GM23248 (cell line): ENCODE results near the gene ENOSF1. TPM values are rescaled to one million over a fixed set of nuclear protein-coding genes. Genes with fewer than 3 reads are reported as not detected.

Source experiments
- DNase-seq: peaks from one replicate; pipeline ENCODE4 v3.0.0-alpha.2; 2015
- H2AFZ ChIP-seq: fragments of 200-600 bp; sonication (generic); 2 replicates; pipeline ENCODE4 v1.6.1; 2016; ENCODE audit warnings: antibody characterized with exemption
- H3F3A ChIP-seq: fragments of 200-600 bp; sonication (generic); 2 replicates; pipeline ENCODE4 v1.6.1; 2016; ENCODE audit warnings: mild to moderate bottlenecking, antibody characterized with exemption, mixed run types; ENCODE audit not compliant: insufficient read depth
- H3K27ac ChIP-seq: fragments of 200-600 bp; sonication (generic); 2 replicates; pipeline ENCODE4 v1.5.1; 2016; ENCODE audit warnings: mild to moderate bottlenecking
- H3K27me3 ChIP-seq: fragments of 200-600 bp; sonication (generic); replicated peaks from 2 replicates; pipeline ENCODE4 v1.6.1; 2016; ENCODE audit warnings: mild to moderate bottlenecking; ENCODE audit not compliant: insufficient read depth
- H3K36me3 ChIP-seq: fragments of 200-600 bp; sonication (generic); 2 replicates; pipeline ENCODE4 v1.6.1; 2016; ENCODE audit warnings: low read depth, mild to moderate bottlenecking
- H3K4me1 ChIP-seq: fragments of 200-600 bp; sonication (generic); 2 replicates; pipeline ENCODE4 v1.6.1; 2016; ENCODE audit warnings: mild to moderate bottlenecking; ENCODE audit not compliant: insufficient read depth
- H3K4me2 ChIP-seq: fragments of 200-600 bp; sonication (generic); one replicate; pipeline ENCODE4 v1.6.1; 2016; ENCODE audit warnings: mild to moderate bottlenecking; ENCODE audit not compliant: unreplicated experiment
- H3K4me3 ChIP-seq: fragments of 200-600 bp; sonication (generic); 2 replicates; pipeline ENCODE4 v1.5.1; 2016; ENCODE audit warnings: mild to moderate bottlenecking
- H3K79me2 ChIP-seq: fragments of 200-600 bp; sonication (generic); 2 replicates; pipeline ENCODE4 v1.6.1; 2016; ENCODE audit warnings: mild to moderate bottlenecking; ENCODE audit not compliant: insufficient read depth
- H3K9ac ChIP-seq: fragments of 200-600 bp; sonication (generic); 2 replicates; pipeline ENCODE4 v1.6.1; 2016; ENCODE audit warnings: mild to moderate bottlenecking
- H3K9me2 ChIP-seq: fragments of 200-600 bp; sonication (generic); 2 replicates; pipeline ENCODE4 v1.6.1; 2016; ENCODE audit warnings: mixed run types, mild to moderate bottlenecking, moderate library complexity; ENCODE audit not compliant: insufficient read depth
- H3K9me3 ChIP-seq: fragments of 200-600 bp; sonication (generic); one replicate; pipeline ENCODE4 v1.6.1; 2017; ENCODE audit warnings: low read depth
- H4K20me1 ChIP-seq: fragments of 200-600 bp; sonication (generic); 2 replicates; pipeline ENCODE4 v1.6.0; 2016; ENCODE audit not compliant: insufficient read depth
- EZH2 ChIP-seq: fragments of 200-600 bp; sonication (generic); IDR thresholded peaks from 2 replicates; pipeline ENCODE4 v1.6.1; 2018; ENCODE audit warnings: antibody characterized with exemption, mild to moderate bottlenecking; ENCODE audit not compliant: insufficient read depth, poor library complexity, severe bottlenecking
- EZH2phosphoT487 ChIP-seq: fragments of 200-600 bp; sonication (generic); IDR thresholded peaks from 2 replicates; pipeline ENCODE4 v1.6.1; 2018; ENCODE audit warnings: antibody characterized with exemption, moderate library complexity, mild to moderate bottlenecking, low read depth; ENCODE audit not compliant: insufficient read depth
- WGBS, 2 experiments: methylation state at CpG; one replicate each; pipeline ENCODE4 v1.1.6; 2015 to 2017; ENCODE audit warnings: low lambda C conversion rate in 2 of 2, low coverage in 1 of 2; ENCODE audit errors: missing lambda C conversion rate in 2 of 2; 5-methylcytosine and 5-hydroxymethylcytosine counted together
- in situ Hi-C: fragments of 300-500 bp; cut with MboI; formaldehyde crosslinking; loops from 2 replicates; pipeline ENCODE4 v1.15.0; 2020
- polyA plus RNA-seq: library from polyadenylated mRNA; unstranded; fragments of >200 nt; fragmentation: Nextera tagmentation; extraction: Ambion mirVana; gene quantifications from 2 replicates; pipeline ENCODE4 v1.2.1, GENCODE V29; 2016
- total RNA-seq: library from RNA; depleted of rRNA; stranded (reverse); fragments of >200 nt; shearing (Covaris generic); gene quantifications from 2 replicates; pipeline ENCODE4 v1.2.3, GENCODE V29; 2014

Gene ENOSF1
- total and polyA plus RNA-seq, 2 experiments from 2014 or later, result 17.5 to 20.0 TPM

- Histone ChIP-seq H3K36me3 (0 out of 2 replicates have a peak, but pooled peaks cover 5% of the 10 kb centered on the region), H3K9ac (no peak overlapping the region), H3K4me1 (no peaks in the 10 kb centered on the region), H3K9me2 (no peaks in the 10 kb centered on the region), H3K9me3 (no peaks in the 10 kb centered on the region), H3K27me3 (no peaks in the 10 kb centered on the region), H3K27ac (no peak overlapping the region), H3K79me2 (no peaks in the 10 kb centered on the region), H3F3A (no peaks in the 10 kb centered on the region), H4K20me1 (no peaks in the 10 kb centered on the region), H2AFZ (no peak overlapping the region), H3K4me2 (no peak overlapping the region), H3K4me3 (no peak overlapping the region)
- 83 to 89% methylated on average over 6 of the region's 6 CpGs for WGBS, 2 experiments
- no peak for DNase-seq
- in situ Hi-C loops, result no loop called here
- TF ChIP-seq EZH2 (no peak), EZH2phosphoT487 (no peak)
These were observed 19.6 kb downstream of the ENOSF1 start for GRCh38 chr18:692824-693223.

DNA sequence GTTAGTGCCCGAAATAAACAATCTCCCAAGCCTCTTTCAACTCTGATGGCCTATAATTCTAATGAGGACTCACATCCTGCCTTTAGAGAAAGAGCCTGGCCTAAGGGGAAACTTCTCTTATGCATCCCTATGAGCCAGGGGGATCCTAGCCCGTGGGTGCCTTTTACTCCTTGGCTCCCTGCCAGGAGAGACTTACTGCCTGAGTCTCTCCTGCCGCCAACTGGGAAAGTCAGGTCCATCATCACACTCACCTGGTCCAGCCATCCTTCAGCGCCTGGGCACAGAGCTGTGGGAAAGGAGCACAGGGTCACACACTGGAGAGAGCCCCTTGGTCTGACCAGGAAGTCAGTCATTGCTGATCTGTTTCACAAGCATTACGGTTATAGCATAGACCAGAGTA, 24.1 kb downstream of the ENOSF1 start:
- Histone ChIP-seq H3K4me1 (no peaks in the 10 kb centered on the region), H2AFZ (no peak overlapping the region), H3K27ac (no peak overlapping the region), H3K79me2 (no peaks in the 10 kb centered on the region), H3K36me3 (0 out of 2 replicates have a peak, but pooled peaks cover 5% of the 10 kb centered on the region), H4K20me1 (no peaks in the 10 kb centered on the region), H3K9ac (no peak overlapping the region), H3K9me3 (no peaks in the 10 kb centered on the region), H3K4me3 (no peak overlapping the region), H3K4me2 (no peak overlapping the region), H3F3A (no peaks in the 10 kb centered on the region), H3K9me2 (no peaks in the 10 kb centered on the region), H3K27me3 (no peaks in the 10 kb centered on the region)
- WGBS, 2 experiments, result 77 to 84% methylated on average over 5 of the region's 5 CpGs
- no peak for DNase-seq
- TF ChIP-seq EZH2phosphoT487, result no peak
- in situ Hi-C loops, result no loop called here

DNA sequence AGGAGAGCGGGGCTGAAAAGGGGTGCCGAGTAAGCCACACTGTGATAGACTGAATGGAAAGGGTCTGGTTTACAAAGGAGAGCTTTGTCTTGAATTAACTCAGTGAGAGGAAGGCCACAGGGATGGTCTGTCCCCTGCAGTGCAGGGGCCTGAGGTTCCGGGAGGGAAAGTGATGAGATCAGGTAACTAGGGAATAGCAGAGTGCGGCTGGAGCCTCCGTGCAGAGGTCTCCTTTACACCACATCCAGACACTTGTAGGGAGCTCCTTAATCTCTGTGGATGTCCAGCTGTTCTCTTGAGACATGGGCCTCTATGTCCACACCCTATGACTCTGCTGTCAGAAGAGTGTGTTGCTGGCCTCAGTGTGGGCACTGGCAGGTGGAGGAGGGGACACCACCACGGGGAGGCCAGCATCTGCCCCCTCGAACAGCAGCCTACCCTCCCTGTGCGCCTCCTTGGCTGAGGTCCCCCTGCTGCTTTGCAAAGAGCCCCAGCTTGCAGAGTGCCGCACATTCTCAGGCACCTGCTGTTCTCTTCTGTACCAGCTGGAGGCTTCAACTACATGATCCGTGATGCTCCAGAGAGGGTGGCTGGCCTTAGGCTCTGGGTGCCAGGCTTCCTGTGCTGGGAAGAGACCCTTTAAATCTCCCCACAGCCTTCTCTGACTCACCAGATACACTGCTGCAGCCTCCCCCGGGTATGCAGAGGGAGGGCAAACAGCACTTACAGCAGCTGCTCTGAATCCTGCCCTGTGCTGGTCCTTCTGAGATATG, 25.9 kb downstream of the ENOSF1 start:
- Histone ChIP-seq H4K20me1 (no peaks in the 10 kb centered on the region), H3K79me2 (no peaks in the 10 kb centered on the region), H3F3A (no peaks in the 10 kb centered on the region), H3K4me1 (no peaks in the 10 kb centered on the region), H3K36me3 (0 out of 2 replicates have a peak, but pooled peaks cover 5% of the 10 kb centered on the region), H3K27ac (no peak overlapping the region), H3K4me2 (no peak overlapping the region), H3K9me2 (no peaks in the 10 kb centered on the region), H2AFZ (no peak overlapping the region), H3K9me3 (no peaks in the 10 kb centered on the region), H3K4me3 (no peak overlapping the region), H3K27me3 (no peaks in the 10 kb centered on the region), H3K9ac (no peak overlapping the region)
- TF ChIP-seq EZH2phosphoT487 (no peak), EZH2 (no peak)
- in situ Hi-C loops, result no loop called here
- WGBS, 2 experiments, result 85 to 89% methylated on average over 11 of the region's 11 CpGs
- peak; percentile 10 for DNase-seq

GRCh38 chr18:685438-685837, 27.0 kb downstream of the ENOSF1 start:
- Histone ChIP-seq H2AFZ (no peak overlapping the region), H3K4me1 (no peaks in the 10 kb centered on the region), H3K9me2 (no peaks in the 10 kb centered on the region), H3F3A (no peaks in the 10 kb centered on the region), H3K9me3 (no peaks in the 10 kb centered on the region), H3K27ac (no peak overlapping the region), H3K4me3 (no peak overlapping the region), H3K27me3 (no peaks in the 10 kb centered on the region), H4K20me1 (no peaks in the 10 kb centered on the region), H3K4me2 (no peak overlapping the region), H3K79me2 (no peaks in the 10 kb centered on the region), H3K9ac (no peak overlapping the region), H3K36me3 (0 out of 2 replicates have a peak, but pooled peaks cover 5% of the 10 kb centered on the region)
- DNase-seq, result no peak
- TF ChIP-seq EZH2phosphoT487, result no peak
- no peak for TF ChIP-seq EZH2
- WGBS, 2 experiments, result 97% methylated on average over 3 of the region's 3 CpGs
- in situ Hi-C loops, result no loop called here
